NAMALWA (cell line): ENCODE measurements around the gene ANKRD61.
A peak's percentile ranks its signal among the peaks of the same experiment; 100 is the strongest.
"Not testable (repeated sequence)": the region's sequence is repeated elsewhere in the genome, so short reads cannot be mapped to it uniquely, and the experiment has no call there.

Experiments used
- DNase-seq: peaks from one replicate; pipeline ENCODE4 v3.0.0-alpha.2; 2015; ENCODE audit warnings: low spot score

Gene ANKRD61

DNA sequence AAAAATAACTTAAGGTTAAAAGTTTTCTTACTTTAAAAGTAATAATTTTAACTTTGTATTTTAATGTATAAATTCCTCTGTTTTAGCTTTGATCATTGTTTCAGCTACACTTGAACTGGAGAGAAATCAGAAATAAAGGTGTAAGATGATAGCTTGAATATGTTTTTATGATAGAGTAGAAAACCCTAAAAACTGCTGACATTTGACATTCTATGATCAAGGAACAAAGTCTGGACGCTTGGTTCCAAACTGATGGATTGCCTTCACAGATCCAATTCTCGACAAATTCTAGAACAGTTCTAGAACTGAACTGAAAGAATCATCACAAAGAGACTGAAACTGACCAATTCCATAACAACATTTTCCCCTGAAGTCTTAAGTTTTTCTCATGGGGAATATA lies at the start of gene ANKRD61:
Gene ANKRD61, plus strand, starts transcription at position 389 of the 400 bp plus-strand sequence. Its CDS starts 0 bp downstream, at position 389.
- no peak for DNase-seq

DNA sequence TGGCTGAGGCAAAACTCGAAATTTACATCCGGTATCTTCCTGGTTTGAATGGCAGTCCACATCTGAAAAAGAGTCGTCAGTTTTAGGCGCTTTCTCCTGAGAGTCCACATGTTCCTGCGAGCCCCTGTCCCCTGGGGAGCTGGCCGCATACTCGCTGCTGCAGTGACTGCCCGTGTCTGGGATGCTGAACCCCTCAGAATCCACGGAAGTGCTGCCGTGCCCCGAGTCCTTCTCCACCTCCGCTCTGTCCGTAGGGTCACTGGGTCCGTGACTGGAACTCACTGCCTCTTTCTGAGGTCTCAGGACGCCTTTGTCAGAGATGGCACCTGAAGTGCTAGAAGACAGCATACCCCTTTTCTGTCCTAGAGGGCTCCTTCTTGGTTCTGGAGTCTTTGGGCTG lies 44.1 kb upstream of the ANKRD61 start:
- DNase-seq: not testable (repeated sequence)

DNA sequence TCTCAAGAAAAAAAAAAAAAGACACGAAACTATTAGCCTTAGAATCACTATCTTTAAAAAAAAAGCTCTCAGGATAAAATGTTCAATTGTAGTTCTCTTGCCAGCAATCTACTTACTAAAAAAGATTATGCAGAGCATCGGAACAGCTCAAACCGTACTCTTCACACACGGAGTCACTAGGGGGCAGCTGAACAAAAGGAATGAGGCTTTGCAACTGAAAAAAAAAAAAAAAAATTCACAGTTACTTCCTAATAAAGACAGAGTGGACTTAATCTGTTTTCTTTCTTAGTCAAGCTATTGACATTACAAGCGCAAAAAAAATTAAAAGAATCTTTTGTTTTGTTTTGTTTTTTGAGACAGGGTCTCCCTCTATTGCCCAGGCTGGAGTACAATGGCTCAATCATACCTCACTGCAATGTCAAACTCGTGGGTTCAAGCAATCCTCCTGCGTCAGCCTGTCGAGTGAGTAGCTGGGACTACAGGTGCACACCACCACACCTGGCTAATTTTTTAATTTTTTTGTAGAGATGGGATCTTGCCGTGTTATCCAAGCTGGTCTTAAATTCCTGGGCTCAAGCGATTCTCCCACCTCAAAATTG lies 33.9 kb upstream of the ANKRD61 start:
- peak; percentile 86 for DNase-seq

DNA sequence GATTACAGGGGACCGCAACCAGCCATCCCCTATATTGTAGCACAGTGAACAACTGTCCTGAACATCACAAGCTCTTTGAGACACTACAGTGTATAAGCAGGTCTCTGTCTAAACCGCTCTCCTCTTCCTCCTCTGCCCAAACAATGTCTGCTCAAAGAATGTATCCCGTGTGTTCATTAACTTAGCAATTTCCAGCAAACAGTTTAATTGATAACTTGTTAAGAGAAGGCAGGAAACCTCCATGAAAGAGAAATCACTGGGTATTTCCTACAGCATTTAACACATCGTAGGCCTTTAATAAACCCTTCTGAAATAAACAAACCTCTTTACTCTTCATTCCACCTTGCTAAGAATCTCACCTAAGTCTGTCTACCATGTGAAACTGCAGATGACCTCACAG lies 23.8 kb upstream of the ANKRD61 start:
- no peak for DNase-seq

DNA sequence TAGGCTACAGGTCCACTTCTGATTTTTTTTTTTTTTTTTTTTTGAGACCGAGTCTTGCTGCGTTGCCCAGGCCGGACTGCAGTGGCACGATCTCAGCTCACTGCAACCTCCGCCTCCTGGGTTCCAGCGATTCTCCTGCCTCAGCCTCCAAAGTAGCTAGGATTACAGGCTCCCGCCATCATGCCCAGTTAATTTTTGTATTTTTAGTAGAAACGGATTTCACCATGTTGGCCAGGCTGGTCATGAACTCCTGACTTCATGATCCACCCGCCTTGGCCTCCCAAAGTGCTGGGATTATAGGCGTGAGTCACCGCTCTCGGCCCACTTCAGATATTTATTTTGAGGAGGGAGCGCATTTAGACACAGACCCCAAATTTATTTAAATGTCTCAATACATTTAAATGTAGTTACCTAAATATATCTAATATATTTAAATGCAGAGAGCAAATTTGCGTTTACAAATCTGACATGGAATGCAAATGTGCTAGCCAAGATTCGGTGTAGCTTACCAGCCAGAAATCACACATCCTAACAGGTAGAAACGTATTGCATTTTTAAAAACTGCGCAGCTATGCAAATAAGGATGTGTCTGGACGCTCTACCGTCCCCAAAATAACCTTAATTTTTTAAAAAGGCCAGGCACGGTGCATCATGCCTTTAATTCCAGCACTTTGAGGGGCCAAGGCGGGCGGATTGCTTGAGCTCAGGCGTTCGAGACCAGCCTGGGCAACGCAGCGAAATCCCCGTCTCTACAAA lies 23.2 kb upstream of the ANKRD61 start:
- peak; percentile 57 for DNase-seq

DNA sequence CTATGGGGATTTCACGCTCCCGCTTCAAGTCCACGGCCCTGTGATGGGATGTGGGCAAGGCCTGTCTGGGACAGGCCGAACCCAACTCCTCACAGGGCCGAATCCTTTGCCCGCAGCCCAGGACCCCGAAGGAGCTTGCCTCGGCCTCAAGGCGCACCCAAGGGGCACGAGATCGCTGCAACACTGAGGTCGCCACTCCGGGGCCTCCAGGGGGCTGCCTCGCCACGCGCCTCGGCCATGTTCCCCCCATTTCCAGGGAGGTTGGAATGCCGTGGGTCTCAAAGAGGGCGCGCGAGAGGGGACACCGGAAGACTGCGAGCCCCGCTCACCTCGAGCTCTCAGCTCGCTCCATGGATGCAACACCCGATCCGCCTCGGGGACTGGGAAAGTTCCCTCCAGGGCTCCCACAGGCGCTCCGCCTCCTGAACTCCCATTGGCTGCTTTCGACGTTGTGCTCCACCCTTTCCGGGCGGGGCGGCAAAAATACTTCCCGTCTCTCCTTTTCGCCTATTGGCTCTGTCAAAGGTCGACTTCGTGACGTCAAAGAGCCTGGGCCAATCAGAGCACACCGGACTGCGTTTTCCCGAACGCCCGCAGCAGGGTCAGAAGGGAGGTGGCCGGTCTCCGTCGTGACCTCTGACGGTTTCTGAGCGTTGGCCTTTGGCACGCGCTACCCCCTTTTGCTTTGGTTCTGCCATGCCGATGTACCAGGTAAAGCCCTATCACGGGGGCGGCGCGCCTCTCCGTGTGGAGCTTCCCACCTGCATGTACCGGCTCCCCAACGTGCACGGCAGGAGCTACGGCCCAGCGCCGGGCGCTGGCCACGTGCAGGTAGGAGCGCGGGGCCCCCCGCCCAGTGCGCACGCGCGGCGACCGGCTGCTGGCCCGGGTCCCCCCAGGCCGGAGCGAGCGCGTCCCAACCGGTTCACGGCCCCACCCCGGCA lies 22.2 kb upstream of the ANKRD61 start, which contains the start of the genes AIMP2 and PMS2:
Gene AIMP2, plus strand, starts transcription at position 605 of the 944 bp plus-strand sequence. Its CDS starts 92 bp downstream, at position 697.
Gene PMS2, minus strand, starts transcription at position 382 of the 944 bp plus-strand sequence. Its CDS starts 30 bp downstream, at position 352.
- peak; percentile 100 for DNase-seq

DNA sequence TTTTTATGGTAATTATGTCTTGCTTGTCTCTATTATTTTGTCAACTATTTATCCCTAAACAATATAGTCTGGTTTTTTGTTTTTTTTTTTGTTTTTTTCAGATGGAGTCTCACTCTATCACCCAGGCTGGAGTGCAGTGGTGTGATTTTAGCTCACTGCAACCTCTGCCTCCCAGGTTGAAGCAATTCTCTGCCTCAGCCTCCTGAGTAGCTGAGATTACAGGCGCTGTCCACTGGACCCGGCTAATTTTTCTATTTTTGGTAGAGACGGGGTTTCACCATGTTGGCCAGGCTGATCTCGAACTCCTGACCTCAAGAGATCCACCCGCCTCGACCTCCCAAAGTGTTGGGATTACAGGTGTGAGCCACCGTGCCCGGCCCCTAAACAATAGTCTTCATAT lies 20.8 kb upstream of the ANKRD61 start:
- not testable (repeated sequence) for DNase-seq

DNA sequence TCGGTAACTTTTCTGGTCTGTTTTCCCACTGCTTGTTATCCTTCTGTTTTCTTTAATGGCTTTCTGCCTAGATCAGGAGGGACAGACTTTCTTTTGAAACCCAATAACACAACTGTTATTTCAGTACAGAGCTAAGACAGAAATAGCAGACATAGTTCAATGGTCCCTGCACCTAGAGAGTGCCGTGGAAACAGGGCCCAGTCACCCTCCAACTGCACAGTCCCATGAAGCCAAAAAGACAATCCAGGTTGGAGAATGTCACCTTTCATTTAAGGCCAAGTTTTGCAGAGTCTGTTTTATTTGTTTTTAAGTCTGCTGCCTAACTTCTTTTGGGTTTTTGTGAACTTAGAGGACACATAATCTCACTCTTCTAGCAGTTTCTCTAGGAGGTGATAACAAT lies 19.6 kb upstream of the ANKRD61 start:
- no peak for DNase-seq

DNA sequence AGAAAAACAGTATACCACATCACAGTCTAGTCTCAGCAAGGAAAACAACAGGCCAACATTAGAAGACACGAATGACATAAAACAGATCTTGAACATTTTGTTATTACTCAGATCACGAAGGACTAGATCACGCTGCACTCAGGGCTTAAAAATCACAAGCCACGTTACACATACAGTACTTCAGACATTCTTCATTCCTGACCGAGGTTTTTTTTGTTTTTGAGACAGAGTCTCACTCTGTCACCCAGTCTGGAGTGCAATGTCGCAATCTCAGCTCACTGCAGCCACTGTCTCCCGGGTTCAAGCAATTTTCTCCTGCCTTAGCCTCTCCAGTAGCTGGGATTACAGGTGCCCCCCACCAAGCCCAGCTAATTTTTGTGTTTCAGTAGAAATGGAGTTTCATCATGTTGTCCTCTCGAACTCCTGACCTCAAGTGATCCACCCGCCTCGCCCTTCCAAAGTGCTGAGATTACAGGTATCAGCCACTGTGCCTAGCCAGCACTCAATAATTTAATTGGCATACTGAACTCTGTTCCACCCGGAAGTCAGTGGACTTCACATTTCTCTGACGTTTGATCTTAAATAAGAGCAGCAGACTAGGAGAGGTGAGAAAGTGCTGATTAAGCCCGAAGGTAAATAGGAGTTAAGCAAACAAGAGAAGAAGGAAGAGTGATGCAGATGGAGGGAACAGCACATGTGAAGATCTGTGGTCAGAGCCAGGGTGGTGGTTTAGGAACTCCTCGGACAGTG lies 18.6 kb upstream of the ANKRD61 start:
- no peak for DNase-seq

DNA sequence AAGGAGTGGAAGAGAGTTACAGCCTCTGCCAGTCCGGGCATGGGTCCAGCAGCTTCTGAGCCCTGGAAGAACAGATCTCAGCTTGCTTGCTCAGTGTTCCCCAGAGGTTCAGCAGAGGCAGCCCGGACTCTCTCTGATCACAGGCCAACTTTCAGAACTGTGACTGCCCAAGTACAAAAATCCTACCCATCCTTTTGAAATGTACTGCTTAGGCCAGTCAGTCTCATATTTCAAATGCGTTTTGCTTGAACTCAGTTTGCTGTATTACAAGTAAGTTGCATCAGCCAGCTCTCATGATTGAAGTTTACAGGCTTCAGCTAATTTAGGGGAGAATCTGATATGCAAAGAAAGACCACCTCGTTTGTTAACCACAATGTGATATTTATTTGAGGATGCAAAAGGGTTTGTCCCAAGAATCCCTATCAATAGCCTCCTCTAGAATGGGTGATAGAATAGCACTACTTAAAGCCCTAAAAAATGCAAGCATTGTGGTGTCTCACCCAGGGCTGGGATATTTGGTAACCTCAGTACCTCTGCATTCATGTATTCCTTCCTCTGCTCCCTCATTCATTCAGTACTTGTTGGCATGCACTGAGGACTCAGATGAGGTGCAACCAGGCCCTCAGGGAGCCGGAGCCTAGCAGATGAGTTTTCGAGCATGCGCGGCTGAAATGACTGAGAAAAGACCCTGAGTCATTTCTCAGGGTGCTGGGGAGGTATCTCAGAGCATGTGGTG lies 15.1 kb upstream of the ANKRD61 start:
- peak; percentile 58 for DNase-seq

DNA sequence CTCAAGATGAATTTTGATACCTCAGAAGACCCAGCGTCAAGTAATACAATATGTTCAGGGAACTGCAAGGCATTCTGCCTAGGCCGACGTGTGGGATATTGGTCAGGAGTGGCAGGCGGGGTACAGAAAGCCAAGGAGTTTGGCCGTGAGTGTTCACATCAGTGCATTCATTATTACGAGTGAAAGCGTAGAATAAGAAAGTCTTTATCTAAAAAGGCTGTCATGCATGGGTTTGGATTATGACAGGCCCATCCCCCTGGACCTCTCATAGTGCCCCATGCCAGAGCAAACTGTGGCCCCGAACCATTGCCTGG lies 14.6 kb upstream of the ANKRD61 start:
- no peak for DNase-seq

DNA sequence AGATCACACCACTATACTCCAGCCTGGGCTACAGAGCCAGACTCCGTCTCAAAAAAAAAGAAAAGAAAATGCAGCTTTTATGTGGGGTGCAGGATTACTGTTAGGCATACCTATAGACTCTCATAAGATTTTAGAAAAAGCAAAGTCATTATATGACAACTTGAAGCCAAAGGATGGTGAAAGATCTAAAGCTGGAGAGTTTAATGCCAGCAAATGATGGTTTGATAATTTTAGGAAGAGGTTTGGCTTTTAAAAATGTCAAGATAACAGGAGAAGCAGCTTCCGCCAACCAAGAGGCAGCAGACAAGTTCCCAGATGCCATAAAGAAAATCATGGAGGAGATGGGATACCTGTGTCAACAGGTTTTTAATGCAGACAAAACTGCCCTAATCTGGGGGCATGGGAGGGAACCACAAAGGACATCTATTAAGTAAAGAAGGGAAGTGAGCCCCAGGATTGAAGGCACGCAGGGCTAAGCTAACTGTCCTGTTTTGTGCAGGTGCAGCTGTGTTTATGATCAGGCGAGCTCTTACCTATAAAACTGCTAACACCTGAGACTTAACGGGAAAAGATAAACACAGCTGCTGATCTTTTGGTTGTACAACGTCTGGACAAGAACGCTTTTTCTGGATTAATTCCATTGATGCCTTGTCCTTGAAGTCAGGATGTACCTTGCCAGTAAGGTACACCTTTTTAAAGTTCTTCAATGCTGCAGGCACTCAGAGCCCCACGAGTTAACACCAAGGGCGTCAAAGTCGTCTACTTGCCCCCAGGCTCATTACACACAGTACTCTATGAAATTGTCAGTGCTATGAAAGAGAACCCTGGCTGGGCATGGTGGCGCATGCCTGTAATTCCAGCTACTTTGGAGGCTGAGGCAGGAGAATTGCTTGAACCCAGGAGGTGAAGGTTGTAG lies 10.5 kb upstream of the ANKRD61 start:
- no peak for DNase-seq

DNA sequence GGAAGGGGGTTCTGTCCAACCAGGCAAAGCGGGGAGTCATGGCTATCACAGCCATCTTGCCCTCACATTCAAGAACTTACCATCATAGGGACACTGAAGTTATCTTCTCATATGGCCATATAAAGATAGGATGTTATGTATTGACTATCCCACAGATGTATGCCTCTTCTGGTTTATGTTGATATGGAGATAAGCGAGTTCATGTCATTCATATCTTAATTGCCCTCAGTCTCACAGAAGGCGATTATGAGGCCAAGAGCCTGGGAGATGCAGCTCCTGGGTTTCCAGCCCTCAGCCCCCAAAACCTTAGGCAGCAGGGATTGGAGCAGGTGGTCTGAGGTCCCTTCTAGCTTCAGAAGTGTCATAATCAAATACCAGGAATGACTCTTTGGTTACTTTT lies 8.5 kb upstream of the ANKRD61 start:
- no peak for DNase-seq

DNA sequence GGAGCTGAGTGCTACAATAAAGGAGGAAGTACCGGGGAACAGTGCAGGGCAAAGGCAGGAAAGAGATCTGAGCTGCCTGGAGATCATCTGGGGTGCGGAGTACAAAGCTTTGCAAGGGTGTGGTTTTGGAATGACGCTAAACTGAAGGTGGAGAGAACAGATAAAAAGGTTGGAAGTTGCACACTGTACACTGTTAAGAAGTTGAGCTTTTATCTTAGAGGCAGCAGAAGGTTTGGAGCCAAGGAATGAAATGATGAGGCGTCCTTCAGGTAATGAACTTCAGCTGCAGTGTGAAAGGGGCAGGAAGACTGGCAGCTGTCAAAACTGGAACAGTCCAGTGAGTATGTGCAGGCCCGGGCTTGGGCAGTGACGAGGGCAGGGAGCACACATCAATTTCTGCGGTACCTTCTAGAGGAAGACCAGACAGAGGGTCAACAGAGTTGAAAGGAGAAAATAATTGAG lies 7.2 kb upstream of the ANKRD61 start:
- DNase-seq: no peak

DNA sequence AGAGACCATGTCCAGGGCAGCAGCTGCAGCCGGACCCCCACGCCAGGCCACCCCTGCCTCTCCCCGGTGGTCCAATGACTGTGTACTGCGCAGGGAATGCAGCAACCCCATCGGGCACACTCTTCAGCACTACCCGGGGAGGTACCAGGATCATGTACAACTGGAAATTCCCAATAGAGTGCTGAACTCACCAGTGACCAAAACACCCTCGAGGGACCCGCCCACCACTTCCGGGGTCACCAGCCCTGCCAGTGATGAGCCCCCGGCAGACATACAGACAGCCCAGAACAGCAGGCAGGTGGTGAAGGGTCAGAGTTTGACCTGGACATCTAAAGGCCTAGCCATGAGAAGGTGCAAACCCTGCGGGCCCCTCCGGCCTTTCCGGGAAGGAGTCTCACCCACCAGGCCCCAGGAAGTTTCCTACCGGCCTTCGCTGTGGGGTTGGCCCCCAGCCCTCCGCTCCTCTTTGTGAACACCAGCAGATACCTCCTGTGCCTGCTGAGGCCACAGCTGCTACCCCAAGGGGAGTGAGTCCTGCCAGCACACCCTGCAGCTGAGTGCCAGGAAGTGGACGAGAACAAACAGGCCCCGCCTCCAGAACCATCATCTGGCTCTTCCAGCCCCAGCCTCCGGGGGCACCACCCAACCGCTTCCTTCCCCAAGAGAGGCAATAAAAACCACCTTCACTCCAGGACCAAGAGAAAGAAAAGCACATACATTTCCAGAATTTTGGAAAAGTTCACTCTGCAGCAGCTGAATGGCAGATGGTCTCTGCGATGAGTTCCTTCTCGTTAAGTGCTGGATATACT lies 5.0 kb upstream of the ANKRD61 start:
- DNase-seq: peak; percentile 77

DNA sequence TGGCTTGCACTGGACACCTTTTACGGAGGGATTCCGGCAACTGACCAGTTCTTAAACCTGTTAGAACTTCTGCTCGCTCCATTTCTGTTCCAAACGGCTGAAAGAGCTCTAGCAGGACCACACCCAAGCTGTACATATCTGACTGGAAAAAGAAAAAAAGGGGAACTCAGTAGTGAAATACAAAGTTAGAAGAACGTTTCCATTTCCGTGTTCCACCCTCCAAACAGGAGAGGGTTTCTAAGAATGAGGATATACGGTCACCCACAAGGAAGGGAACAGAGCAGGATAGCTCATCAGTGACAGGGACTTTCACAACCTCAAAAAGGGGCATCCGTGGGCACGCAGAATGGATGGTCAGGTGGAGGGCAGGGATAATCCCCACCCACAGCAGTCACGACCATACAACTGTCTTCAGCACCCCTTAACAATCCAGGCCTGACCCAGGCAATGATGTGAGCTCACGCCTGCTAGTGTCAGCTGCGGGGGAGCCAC lies 4.3 kb upstream of the ANKRD61 start:
- no peak for DNase-seq

DNA sequence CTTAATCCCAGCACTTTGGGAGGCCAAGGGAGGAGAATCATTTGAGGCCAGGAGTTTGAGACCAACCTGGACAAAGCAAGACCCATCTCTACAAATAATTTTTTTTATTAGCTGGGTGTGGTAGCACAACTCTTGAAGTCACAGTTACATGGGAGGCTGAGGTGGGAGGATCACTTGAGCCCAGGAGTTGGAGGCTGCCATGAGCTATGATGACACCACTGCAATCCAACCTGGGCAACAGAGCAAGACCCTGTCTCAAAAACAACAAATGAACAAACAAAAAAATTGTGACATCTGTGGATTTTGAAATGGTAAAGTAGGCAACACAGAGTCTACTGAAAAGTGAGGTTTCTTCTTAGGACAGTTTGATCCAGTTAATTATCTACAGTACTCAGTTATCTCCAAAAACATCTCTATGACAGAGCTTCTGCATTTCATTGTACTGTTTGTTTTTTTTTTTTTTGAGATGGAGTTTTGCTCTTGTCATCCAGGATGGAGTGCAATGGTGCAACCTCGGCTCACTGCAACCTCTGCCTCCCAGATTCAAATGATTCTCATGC lies 3.3 kb upstream of the ANKRD61 start:
- no peak for DNase-seq

DNA sequence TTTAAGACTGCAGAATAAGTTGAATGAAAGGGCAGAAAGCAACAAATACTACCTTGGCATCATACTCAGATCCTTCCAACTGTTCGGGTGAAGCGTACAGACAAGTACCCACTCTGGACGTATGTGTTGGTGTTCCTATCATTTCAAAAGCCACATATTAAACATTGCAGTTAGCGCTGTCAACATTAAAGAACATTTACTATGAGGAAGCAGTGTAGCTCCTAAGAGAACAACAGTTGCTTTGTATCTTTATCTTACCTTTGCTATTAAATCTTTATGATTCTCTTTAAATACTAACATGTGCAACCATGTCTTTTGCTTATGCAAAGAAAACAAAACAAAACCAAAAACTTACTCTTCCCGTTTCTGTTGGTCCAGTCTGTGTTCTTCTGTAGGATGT lies 2.6 kb upstream of the ANKRD61 start:
- no peak for DNase-seq

DNA sequence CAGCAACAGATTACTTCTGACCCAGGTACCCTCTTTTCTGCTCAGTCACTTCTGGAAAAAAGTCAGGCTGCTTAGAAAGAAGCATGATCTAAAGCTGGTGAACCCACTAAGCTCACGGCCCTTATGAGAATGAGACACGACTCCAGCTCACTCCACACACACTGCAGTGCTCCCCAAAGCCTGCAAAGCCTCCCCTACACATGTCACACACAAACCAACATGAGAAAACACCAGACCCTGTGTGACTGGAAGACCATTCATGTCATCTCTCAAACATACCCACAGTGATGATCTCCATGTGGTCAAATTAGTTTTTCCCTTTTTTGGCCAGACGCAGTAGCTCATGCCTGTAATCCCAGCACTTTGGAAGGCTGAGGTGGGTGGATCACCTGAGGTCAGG lies 391 bp downstream of the ANKRD61 start:
- no peak for DNase-seq
